22Rv1 (cell line): ENCODE data around the gene SEZ6L.

Experiments used
- CTCF ChIP-seq: fragments of 450-650 bp; IDR thresholded peaks from 2 replicates; pipeline ENCODE4 v1.5.1; 2017; ENCODE audit warnings: mild to moderate bottlenecking
- ZFX ChIP-seq: fragments of 450-650 bp; IDR thresholded peaks from 2 replicates; pipeline ENCODE4 v1.6.1; 2017; ENCODE audit warnings: antibody characterized with exemption, borderline replicate concordance

DNA sequence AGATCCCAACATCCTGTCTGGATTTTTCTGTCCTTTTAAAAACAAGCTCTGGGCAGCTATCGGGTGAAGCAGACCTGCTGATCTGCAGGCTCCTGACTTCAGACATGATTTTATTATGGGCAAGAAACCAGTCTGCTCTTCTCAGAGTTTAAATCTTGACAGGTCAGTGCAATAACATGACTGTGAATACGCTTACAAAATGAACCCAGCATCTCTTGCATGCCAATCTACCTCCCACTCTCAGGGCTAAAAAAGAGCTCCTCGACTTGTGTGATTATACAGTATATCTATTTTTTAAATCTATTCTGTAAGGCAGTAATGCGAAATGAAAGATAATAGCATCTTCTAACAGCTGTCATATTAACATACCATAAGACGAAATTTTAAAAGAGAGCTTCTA lies 241.1 kb downstream of the SEZ6L start:
- TF ChIP-seq CTCF (no peak), ZFX (no peak)
